ENCODE data around the gene NPFFR1.
"Not testable (repeated sequence)": the region's sequence is repeated elsewhere in the genome, so short reads cannot be mapped to it uniquely, and the experiment has no call there.

The NPFFR1 gene

GRCh38 chr10:70255329-70256299 lies 28.2 kb downstream of the NPFFR1 start:
- DNase-seq = no peak

GRCh38 chr10:70254778-70255328 lies 29.0 kb downstream of the NPFFR1 start:
- DNase-seq = no peak

- no peak for DNase-seq
Observed at GRCh38 chr10:70253878-70254765, 29.7 kb downstream of the NPFFR1 start.

GRCh38 chr10:70250961-70251680 lies 32.7 kb downstream of the NPFFR1 start:
- no peak for DNase-seq

GRCh38 chr10:70247360-70247759 lies 36.4 kb downstream of the NPFFR1 start:
- no peak for DNase-seq

GRCh38 chr10:70241081-70241480 lies 42.7 kb downstream of the NPFFR1 start:
- DNase-seq = no peak

GRCh38 chr10:70239986-70240385 lies 43.8 kb downstream of the NPFFR1 start:
- not testable (repeated sequence) for DNase-seq

- DNase-seq = not testable (repeated sequence)
Observed at GRCh38 chr10:70239077-70239976, 44.5 kb downstream of the NPFFR1 start.

- DNase-seq = not testable (repeated sequence)
Observed at GRCh38 chr10:70237958-70238536, 45.8 kb downstream of the NPFFR1 start.

GRCh38 chr10:70234668-70235447 lies 48.9 kb downstream of the NPFFR1 start:
- DNase-seq = no peak

- DNase-seq = no peak
Observed at GRCh38 chr10:70233939-70234300, 49.9 kb downstream of the NPFFR1 start.

GRCh38 chr10:70233109-70233938 lies 50.5 kb downstream of the NPFFR1 start, which contains the start of gene PPA1:
PPA1 (minus strand) TSS chr10:70233429; CDS start chr10:70233327, 102 bp downstream.
- DNase-seq = peak; percentile 98

- peak; percentile 12 for DNase-seq
Observed at GRCh38 chr10:70232859-70233108, 51.0 kb downstream of the NPFFR1 start.

GRCh38 chr10:70232155-70232858 lies 51.5 kb downstream of the NPFFR1 start:
- DNase-seq = peak; percentile 8

- DNase-seq = no peak
Observed at GRCh38 chr10:70228491-70228890, 55.3 kb downstream of the NPFFR1 start.

GRCh38 chr10:70227548-70228320 lies 56.1 kb downstream of the NPFFR1 start:
- no peak for DNase-seq

GRCh38 chr10:70223728-70224127 lies 60.1 kb downstream of the NPFFR1 start:
- DNase-seq = no peak
